HG03159 (cell line): ENCODE measurements around the gene LCN2.
A peak's percentile ranks its signal among the peaks of the same experiment; 100 is the strongest.
"Not testable (repeated sequence)": the region's sequence is repeated elsewhere in the genome, so short reads cannot be mapped to it uniquely, and the experiment has no call there.

Experiments used
- ATAC-seq: cut with Tn5 transposase; IDR thresholded peaks from one replicate; pipeline ENCODE4 v1.9.1; 2021; ENCODE audit warnings: mild to moderate bottlenecking, moderate library complexity; ENCODE audit not compliant: unreplicated experiment

Gene LCN2

DNA sequence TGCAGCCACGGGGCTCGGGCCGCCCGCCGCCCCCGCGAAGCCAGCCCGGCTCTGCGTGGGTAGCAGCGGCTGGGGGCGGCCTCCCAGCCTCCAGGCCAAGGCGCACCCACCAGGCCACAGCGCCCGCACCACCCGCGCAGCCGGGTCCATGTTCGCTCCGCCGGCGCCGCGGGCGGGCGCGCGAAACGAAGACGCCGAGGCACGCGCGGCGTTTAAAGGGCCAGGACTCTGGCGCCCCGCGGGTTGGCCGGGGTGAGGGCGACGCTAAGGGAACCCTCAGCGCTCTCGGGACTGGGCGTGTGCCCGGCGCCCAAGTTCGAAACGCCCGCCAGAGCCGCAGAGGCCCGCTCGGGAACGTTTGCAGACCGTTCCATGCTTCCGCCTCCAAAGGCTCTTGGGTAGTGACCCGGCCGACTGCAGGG, 21.7 kb upstream of the LCN2 start, which contains the start of gene PTGES2:
TSS of gene PTGES2 (minus strand) at position 162 of the 422 bp plus-strand sequence. CDS start at position 150, 12 bp downstream.
- peak; percentile 61 for ATAC-seq

DNA sequence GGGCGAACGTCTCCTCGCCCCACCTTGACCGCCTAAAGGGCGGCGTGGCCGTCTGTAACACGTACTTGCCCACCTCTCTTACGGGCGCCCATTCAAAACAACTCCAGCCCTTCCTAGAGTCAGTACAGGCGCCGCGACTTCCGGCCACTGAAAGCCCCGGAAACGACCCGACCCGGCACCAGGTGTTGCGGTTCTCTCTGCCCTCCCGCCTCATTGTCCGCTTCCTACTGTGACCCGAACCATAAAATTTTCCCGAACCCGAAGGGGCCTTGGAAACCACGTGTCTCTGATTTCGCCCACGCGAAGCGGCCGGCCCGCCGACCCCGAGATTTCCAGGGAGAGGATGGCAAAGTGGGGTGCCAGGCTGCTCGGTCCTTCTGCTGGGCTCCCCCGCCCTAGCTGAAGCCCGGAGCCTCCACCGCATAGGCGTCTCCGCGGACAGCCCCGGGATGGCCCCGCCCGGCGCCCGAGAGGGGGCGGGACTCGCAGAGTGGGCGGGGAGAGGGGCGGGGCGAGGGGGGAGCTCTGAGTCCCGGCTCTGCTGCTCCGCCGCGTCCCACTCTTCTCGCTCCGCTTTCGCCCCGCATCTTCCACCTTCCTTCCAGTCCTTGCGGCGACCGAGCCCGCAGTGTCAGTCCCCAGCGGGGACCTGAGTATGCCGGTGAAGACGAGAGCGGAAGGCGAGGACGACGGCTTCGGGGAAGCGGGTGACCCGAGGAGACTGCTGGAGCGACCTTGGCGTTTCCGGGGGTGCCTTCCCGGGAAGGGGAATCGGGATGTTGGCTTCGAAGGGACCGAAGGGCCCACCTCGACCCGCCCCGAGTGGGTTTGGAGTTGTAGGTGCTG, 21.0 kb upstream of the LCN2 start:
- ATAC-seq: peak; percentile 67

DNA sequence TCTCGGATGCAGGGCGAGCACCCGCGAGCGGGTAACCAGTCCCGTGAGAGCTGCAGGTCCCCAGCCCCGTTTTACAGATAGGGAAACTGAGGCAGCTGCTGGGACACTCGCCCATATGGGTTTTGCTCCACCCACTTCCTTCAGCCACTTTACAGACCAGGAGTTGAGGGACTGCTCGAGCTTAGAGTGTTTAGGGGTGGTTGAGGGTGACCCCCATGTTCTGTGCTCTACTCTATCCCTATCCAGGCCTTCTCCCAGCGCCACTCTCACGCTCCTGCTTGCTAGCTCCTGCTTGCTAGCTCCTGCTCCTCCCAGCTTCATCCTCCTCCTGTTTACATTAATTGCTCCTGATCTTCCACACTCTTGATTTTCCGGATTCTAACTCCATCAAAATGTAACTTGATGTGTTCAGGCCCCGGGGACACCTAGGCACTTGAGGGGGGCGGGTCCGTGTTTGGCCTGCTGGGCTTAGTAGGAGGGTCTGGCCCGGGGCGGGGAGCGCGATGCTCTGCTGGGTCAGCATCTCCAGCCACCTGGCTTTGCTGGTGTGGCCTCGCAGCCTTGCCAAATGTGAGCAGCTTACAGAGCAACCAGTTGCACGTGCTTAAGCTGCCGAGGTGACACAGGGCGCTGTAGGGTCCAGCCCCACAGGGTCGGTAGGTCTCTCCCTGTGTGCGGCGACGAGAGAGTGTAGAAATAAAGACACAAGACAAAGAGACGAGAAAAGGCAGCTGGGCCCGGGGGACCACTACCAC, 20.2 kb upstream of the LCN2 start:
- ATAC-seq: no peak

DNA sequence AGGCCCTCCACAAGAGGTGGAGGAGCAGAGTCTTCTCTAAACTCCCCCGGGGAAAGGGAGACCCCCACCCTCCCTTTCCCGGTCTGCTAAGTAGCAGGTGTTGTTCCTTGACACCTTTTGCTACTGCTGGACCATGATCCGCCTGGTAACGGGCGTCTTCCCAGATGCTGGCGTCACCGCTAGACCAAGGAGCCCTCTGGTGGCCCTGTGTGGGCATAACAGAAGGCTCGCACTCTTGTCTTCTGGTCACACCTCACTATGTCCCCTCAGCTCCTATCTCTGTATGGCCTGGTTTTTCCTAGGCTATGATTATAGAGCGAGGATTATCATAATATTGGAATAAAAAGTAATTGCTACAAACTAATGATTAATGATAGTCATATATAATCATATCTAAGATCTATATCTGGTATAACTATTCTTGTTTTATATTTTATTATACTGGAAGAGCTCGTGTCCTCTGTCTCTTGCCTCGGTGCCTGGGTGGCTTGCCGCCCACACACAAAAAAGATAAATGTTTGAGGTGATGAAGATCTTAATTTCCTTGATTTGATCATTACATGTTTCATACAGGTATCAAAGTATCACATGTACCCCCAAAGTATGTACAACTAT, 19.2 kb upstream of the LCN2 start:
- ATAC-seq: not testable (repeated sequence)

DNA sequence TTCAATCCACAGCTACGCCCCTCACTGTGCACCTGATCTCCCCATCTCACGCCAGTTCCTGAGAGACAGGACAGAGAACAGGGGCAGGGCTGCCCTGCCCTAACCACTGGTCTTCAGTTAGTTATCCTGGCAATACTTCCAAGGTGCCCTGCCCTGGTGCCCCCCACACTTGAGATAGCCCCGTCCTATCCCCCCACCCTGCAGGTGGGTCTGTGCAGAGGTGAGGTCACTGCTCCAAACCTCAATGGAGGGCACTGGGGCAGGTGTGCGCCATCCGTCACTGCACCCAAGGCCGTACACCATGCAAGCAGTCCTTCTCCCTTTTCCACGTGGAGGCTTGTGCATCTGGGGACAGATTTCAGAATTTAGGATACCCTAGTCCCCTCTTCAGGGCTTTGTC, 18.6 kb upstream of the LCN2 start:
- ATAC-seq: not testable (repeated sequence)

DNA sequence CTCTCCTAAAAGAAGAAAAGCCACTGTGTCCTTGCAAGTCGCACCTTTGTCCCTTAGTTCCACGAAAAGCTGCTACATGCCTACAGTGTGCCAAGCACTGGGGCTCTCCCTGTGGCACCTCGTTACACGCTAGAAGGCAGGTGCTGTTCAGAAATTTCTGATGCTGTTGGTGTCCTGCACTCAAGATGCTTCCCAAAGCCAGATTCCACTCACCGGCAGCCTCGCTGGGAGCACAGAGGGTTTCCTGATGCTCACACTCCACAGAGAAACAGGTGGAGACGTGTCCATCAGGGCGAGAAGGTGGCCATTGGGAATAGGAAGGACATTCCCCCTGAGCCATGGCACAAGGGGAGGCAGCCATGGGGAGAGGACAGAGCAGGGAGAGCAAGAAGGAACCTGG, 17.9 kb upstream of the LCN2 start:
- not testable (repeated sequence) for ATAC-seq

DNA sequence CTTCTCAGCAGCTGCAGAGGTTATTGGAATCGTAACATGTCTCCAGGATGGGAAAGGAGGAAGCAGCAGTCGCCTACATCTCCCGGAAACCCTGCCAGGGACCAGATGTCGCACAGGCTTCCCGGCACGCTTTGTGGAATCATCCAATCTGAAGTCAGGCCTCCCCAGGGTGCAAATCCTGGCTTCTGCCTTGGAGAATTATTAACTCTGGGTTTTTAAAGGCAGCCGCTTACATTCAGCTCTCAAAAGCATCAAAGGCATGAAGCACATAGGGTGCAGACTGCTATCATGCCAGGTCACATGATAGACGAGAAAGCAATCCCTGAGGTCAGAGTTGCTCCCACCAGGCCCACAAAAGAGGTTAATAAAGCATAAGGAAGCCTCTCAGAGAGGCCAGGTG, 17.1 kb upstream of the LCN2 start:
- not testable (repeated sequence) for ATAC-seq

DNA sequence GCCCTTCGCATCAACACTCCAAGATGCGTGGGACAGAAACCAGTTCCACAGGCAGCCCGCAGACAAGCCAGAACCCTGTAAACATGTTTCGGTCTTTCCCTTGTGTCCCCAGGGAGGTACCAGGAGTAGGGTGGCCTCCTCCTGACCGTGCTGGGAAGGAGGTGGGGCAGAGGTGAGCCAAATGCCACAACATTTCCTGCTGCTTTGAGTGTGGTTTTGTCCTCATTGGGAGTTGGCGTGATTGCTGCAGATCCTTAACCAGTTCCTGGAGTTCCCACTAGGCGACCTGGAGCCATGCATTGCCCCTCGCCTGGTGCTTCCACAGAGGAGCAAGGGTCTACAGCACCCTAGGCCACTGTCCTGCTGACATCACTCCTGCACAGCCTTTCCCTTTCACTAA, 13.7 kb upstream of the LCN2 start:
- not testable (repeated sequence) for ATAC-seq

DNA sequence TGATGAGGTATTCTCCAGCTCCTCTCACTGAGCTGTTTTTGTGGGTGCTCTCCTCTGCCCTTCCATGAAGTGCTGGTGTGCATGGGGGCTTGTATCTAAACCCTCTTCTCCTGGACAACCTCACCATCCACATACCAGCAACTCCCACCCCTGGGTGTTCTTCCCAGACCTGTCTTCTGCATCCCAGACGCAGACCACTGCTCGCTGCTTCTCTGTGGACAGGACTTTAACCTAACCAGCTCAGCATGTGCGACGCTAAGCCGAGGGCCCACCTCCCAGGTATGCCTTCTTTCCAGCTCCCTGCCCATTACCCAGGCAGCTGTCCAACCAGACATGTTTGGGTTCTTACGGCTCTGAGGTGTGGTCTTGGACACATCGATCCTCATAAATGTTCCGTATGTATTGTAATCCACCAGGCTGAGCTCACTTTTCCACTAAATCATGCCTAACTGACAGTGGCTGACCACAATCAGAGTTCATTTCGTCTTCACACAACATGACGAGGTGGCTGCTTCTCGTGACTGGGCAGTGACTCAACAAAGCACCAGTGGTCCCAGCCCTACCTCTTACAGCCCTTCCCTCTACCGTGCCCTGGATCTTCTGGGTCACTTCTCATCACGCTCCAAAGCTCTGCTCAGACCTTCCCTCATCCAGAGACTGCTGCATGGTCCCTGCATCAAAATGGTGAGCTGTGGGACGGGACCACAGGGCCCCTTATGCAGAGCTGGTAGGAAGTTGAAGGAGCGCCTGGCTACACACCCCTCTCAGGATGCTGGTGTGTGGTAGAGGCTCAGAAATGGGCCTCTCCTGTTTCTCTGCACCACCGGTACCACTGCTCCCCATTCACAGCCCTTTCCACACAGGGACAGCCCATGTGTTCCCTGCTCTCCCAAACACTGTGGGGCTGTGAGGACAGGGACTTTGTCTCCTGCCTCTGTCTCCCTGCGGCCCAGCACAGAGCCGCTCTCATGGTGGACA, 12.1 kb upstream of the LCN2 start:
- ATAC-seq: no peak

DNA sequence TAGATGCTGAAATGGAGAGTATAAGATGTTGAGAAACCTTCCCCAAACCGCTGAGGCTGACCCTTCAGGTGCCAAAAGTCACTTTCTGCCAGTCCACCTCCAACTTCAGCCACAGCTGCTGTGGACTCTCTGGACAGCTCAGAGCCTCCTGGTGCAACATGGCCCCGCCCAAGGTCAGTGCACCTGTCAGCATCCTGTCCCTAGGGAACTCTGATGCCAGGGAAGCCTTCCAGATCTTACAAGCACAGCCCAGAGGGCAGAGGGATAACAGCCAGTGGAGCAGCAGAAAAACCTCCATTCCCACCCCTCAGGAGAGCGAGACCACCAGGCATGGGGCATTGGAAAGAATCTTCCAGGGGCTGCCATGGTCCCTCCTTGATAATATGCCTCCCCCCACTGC, 11.3 kb upstream of the LCN2 start:
- no peak for ATAC-seq

DNA sequence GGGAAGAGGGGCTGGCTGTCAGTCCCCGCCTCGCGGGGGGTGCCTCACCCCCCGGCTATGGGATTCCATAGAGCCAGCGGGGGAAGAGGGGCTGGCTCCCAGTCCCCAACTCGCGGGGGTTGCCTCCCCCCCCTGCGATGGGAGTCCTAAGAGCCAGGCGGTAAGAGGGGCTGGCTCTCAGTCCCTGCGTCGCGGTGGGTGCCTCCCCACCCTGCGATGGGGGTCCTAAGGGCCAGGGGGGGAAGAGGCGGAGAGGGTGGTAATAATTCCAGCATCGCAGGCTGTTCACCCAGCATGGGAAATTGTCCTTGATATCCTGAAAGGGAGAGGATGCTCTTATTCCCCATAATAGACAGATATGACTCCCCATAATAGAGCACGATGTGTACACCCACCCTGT, 9.6 kb upstream of the LCN2 start:
- ATAC-seq: no peak

DNA sequence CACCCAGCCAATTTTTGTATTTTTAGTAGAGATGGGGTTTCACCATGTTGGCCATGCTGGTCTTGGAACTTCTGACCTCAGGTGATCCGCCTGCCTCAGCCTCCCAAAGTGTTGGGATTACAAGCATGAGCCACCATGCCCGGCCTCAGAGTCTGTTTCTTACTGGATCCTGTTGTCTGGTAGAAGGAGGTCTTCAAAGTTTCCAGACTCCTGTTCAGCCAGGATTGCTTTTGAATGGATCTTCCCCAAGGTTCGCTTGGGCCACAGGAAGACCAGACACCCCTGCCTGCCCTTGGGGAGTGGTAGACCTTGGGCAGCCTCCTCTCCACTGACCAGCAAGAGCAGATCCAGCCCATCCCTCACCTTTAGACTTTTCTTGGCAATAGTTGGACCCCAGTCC, 7.6 kb upstream of the LCN2 start:
- ATAC-seq: no peak

DNA sequence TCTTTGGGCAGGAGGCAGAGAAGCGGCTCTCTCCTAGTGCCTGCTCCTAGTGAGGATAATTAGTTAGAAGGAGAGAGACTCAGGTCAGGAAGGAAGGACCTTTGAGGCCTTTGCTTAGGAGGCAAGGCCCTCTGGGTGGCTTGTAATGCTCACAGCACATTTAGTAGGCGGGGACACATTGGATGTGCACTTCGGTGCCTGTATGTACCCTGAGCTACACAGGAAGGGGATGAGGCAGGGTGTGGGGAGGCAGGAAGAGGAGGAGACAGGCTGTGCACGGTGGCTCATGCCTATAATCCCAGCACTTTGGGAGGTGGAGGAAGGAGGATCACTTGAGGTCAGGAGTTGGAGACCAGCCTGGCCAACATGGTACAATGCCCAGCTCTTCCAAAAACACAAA, 7.2 kb upstream of the LCN2 start:
- no peak for ATAC-seq

DNA sequence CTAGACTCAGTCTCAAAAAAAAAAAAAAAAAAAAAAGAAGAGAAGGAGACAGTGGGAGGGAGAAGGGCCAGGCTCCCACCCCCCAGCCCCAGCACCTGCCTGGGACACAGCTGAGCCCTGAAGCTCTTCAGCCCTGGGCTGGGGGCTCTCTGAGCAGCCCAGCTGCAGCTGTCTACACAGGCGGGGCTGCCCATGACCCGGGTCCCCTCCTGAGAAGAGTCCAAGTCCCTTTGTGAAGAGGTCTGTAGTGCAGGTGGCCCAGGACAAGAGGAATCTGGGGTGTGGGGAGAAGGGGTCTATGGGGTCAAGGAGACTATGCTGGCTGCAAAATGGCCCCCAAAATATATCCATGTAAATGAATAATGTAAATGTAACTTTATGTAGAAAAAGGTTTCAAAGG, 6.7 kb upstream of the LCN2 start:
- ATAC-seq: no peak

DNA sequence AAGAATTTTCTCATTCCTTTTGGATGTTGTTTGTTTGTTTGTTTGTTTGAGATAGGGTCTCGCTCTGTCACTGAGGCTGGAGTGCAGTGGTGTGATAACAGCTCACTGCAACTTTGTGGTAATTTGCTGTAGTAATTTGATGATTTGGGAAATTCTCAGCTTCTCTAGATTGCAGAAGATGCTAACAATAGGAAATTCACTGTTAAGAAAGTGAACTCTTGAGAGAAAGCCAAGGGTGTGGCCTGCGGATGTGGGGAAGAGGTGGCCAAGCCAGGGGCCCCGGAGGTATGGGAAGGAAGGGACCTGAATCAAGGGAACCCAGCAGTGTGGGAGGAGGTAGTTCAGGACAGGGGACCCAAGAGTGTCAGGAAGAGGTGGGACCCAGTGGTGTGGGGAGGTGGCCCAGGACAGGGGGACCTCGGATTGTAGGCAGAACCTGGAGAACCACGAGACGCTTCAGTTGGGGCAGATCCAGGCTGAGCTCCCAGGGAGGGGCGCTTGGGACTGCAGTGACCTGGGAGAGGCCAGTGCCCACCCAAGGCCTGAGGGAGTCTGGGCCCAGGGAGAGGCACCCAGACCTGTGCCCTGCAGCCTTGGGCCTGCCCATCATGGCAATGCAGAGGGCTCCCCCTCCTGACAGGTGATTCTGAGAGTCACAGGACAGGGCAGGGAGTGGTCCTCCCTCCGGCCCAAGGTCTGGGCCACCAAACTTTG, 5.6 kb upstream of the LCN2 start:
- ATAC-seq: no peak

DNA sequence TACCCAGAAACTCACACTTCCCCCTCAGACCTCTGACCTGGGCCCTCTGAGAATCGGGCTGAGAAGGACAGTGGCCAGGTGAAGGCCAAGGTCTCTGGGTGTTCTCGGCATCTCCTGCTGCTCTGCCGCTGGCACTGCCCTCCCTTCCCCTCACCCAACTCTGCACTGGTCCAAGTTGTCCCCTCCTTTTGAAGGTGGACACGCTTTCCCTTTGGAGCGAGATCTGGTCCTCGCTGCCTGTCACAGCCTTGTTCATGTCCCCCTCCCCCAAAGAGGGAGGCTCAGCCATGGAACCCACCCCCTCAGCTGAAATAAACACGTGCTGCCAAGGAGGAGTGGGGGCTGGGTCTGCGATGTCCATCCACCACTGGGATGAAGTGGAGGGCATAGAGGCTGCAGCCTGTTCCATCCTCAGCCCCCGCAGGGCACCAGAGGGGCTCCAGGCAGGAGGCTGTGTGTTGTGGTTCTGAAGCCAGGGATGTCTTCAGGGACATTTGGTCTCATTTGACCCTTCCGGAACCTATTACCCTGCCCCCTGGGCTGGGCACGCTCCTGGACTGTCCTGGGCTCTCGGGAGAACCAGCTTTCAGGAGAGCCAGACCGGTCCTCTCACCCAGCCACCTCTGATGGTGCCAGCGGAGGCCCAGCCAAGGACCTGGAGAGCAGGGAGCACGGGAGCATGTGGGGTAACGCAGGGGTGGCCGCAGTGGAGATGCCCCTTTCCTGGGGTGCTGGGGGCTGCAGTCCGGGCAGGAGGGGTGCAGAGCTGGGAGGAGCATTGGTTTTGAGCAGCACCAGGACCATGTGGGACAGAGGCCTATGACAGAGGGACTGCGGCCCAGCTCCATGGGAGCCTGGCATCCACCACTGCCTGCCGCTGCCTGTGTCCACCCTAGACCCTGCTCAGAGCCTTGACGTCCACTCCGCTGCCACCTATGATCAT, 4.7 kb upstream of the LCN2 start:
- no peak for ATAC-seq

DNA sequence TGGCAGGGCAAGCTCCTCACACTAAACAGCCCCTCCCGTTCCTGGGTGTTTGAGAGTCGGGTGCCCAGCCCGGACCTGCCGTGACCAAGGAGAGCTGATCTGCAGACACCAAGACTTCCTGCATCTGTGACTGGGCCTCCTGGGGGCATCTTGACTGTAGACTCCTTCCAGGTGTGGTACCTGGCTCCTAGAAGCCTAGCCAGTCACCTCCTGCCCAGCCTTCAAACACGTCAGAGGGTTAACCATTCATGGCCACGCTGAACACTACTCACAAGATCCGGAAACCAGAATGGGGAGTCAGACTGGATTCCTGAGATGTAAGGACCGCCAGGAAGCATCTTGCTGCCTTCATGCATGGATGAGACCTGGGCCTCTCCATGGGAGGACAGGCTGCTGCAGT, 3.7 kb upstream of the LCN2 start:
- no peak for ATAC-seq

DNA sequence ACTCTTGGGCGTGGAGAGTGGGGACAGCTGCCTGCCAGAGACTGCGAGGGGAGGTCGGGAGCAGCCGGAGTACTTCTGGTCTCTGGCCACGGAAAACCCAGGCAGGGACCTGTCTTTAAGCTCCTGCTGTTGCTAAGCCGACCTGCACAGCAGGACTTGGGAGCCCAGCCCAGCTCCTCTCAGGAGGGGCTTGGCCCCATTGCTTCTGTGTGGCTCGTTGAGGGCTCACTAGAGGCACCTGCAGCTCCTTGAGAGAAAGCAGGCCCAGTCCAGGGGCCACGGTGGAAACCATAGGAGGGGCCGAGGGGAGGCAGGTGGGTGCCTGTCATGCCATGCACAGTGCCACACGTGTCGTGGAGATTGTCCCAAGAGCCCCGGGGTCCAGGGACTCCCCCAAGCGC, 3.3 kb upstream of the LCN2 start:
- no peak for ATAC-seq

DNA sequence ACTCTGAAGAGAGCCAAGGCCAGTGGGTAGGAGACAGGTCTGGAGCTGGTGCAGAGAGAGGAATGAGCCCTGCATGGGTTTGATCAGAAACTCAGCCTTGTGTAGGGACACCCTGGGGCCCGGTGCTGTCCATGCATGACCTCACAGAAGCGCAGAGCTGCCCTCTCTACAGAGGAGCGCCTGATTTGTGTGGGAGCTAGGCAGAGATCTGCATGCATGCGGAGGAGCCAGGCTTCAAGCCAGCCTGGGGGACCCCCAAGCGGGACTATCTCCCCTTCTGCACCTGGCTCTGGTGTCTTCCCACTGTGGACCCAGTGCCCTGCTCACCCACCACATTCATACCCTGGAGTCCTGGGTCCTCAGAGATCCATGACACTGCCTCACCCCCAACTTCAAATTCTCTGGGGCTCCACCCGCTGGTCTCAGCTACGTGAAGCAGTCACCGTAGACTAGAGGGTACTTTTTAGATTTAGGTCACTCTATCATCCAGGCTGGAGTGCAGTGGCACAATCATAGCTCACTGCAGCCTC, 2.6 kb upstream of the LCN2 start:
- ATAC-seq: no peak
